GM12878 (cell line): ENCODE data around the gene MGAT4B. TPM values are rescaled to one million over a fixed set of nuclear protein-coding genes. Genes with fewer than 3 reads are reported as not detected.

Source experiments
- ATAC-seq: fragments of 200-7000 bp; cut with Tn5 transposase; 3 replicates; pipeline ENCODE4 v1.9.1; 2020; ENCODE audit warnings: mild to moderate bottlenecking, moderate library complexity
- BruUV-seq: library from RNA; stranded (reverse); fragments of 400-500 nt; replicated peaks from 2 replicates; lab custom pipeline; 2021; lab: Mats Ljungman, UMichigan
- CTCF ChIA-PET: fragments of 300-600 bp; sonication (Branson Sonifier 250); formaldehyde crosslinking; extraction: SDS; loops from one replicate; lab custom pipeline; 2021; ENCODE audit warnings: inconsistent platforms; lab: Yijun Ruan, JAX
- POLR2A ChIA-PET: fragments of 350-600 bp; formaldehyde crosslinking; extraction: SDS; loops from one replicate; lab custom pipeline; 2021; ENCODE audit warnings: inconsistent platforms; lab: Charles Lee
- RAD21 ChIA-PET: fragments of 300-600 bp; sonication (Branson Sonifier 250); formaldehyde crosslinking; loops from one replicate; lab custom pipeline; 2023; ENCODE audit warnings: antibody characterized with exemption; ENCODE audit not compliant: unreplicated experiment; lab: Charles Lee
- SMC1A ChIA-PET: fragments of 300-600 bp; sonication (Branson Sonifier 250); formaldehyde crosslinking; loops from one replicate; lab custom pipeline; 2023; ENCODE audit not compliant: unreplicated experiment, uncharacterized antibody; lab: Charles Lee
- DNase-seq: peaks from one replicate; pipeline ENCODE4 v3.0.0-alpha.2; 2011; ENCODE audit warnings: low read depth, low spot score
- FAIRE-seq: peaks from 3 replicates; lab custom pipeline; 2011; peaks lifted over from hg19 to GRCh38; lab: Jason Lieb, UNC
- H2AFZ ChIP-seq: 2 replicates; pipeline ENCODE4 v1.6.0; 2011; ENCODE audit warnings: low read depth, low read length, control low read depth; ENCODE audit not compliant: control insufficient read depth
- H3K27ac ChIP-seq: 2 replicates; pipeline ENCODE4 v1.5.1; 2011; ENCODE audit warnings: control low read depth; ENCODE audit not compliant: control insufficient read depth, insufficient read depth
- H3K27me3 ChIP-seq, 2 experiments: replicated peaks in 1 of 2; 2 replicates each; pipeline versions ENCODE4 v1.6.0 to v1.6.1; 2011; ENCODE audit warnings: low read length in 1 of 2; ENCODE audit not compliant: control insufficient read depth in 2 of 2, insufficient read depth in 2 of 2
- H3K36me3 ChIP-seq, 2 experiments: 2 replicates each; pipeline ENCODE4 v1.5.1; 2011; ENCODE audit warnings: low read length in 1 of 2; ENCODE audit not compliant: control insufficient read depth in 2 of 2, insufficient read depth in 2 of 2
- H3K4me1 ChIP-seq: 2 replicates; pipeline ENCODE4 v1.6.1; 2011; ENCODE audit warnings: mild to moderate bottlenecking, low read length, moderate library complexity, mixed read lengths; ENCODE audit not compliant: control insufficient read depth, insufficient read depth
- H3K4me2 ChIP-seq: 2 replicates; pipeline ENCODE4 v1.6.0; 2011; ENCODE audit warnings: control low read depth; ENCODE audit not compliant: control insufficient read depth, insufficient read depth
- H3K4me3 ChIP-seq: fragments of 200-600 bp; sonication (generic); 2 replicates; pipeline ENCODE4 v1.5.1; 2016
- H3K79me2 ChIP-seq: 2 replicates; pipeline ENCODE4 v1.6.0; 2011; ENCODE audit warnings: low read length; ENCODE audit not compliant: control insufficient read depth, insufficient read depth
- H3K9ac ChIP-seq: 2 replicates; pipeline ENCODE4 v1.8.0; 2011; ENCODE audit warnings: low read length, control low read depth, mixed read lengths; ENCODE audit not compliant: control insufficient read depth, insufficient read depth
- H3K9me3 ChIP-seq: replicated peaks from 3 replicates; pipeline ENCODE4 v1.5.1; 2011; ENCODE audit warnings: mild to moderate bottlenecking, low read length; ENCODE audit not compliant: control insufficient read depth, insufficient read depth
- H4K20me1 ChIP-seq: 2 replicates; pipeline ENCODE4 v1.6.0; 2011; ENCODE audit not compliant: control insufficient read depth, insufficient read depth
- ATF7 ChIP-seq: fragments of 450-650 bp; IDR thresholded peaks from 2 replicates; pipeline ENCODE4 v1.6.1; 2016; ENCODE audit warnings: low read depth, mild to moderate bottlenecking
- BMI1 ChIP-seq: fragments of 450-650 bp; IDR thresholded peaks from 2 replicates; pipeline ENCODE4 v1.6.1; 2016; ENCODE audit warnings: mild to moderate bottlenecking, moderate library complexity, borderline replicate concordance
- MTA2 ChIP-seq: fragments of 450-650 bp; IDR thresholded peaks from 2 replicates; pipeline ENCODE4 v1.6.1; 2016; ENCODE audit warnings: low read depth, mild to moderate bottlenecking, moderate library complexity
- MYC ChIP-seq: IDR thresholded peaks from 2 replicates; pipeline ENCODE4 v1.6.1; 2011; ENCODE audit warnings: mild to moderate bottlenecking, low read length, moderate library complexity, inconsistent platforms; ENCODE audit not compliant: insufficient read depth, insufficient replicate concordance, insufficient read length, severe bottlenecking
- RB1 ChIP-seq: fragments of 450-650 bp; formaldehyde crosslinking; IDR thresholded peaks from 2 replicates; pipeline ENCODE4 v1.6.1; 2017; ENCODE audit warnings: mild to moderate bottlenecking, borderline replicate concordance
- RUNX3 ChIP-seq: IDR thresholded peaks from 2 replicates; pipeline ENCODE4 v1.6.1; 2012; ENCODE audit warnings: low read length, inconsistent platforms
- SIX5 ChIP-seq: IDR thresholded peaks from 2 replicates; pipeline ENCODE4 v1.6.1; 2011; ENCODE audit warnings: mild to moderate bottlenecking, low read depth, low read length, moderate library complexity; ENCODE audit not compliant: severe bottlenecking
- SUPT20H ChIP-seq: IDR thresholded peaks from 2 replicates; pipeline ENCODE4 v1.6.1; 2011; ENCODE audit warnings: low read depth, mild to moderate bottlenecking, low read length, moderate library complexity, borderline replicate concordance; ENCODE audit not compliant: control insufficient read depth
- ZNF207 ChIP-seq: fragments of 450-650 bp; IDR thresholded peaks from 2 replicates; pipeline ENCODE4 v1.6.1; 2014; ENCODE audit warnings: antibody characterized with exemption, mild to moderate bottlenecking, borderline replicate concordance
- WGBS: methylation state at CpG from one replicate; pipeline ENCODE4 v1.1.6; 2016; ENCODE audit warnings: low lambda C conversion rate; ENCODE audit not compliant: insufficient replicate concordance, insufficient coverage; ENCODE audit errors: missing lambda C conversion rate; 5-methylcytosine and 5-hydroxymethylcytosine counted together
- in situ Hi-C: fragments of 300-500 bp; cut with MboI; formaldehyde crosslinking; loops from 9 replicates; pipeline ENCODE4 v1.14.3; 2018; ENCODE audit warnings: mixed read lengths
- intact Hi-C: fragments of 100-400 bp; cut with micrococcal nuclease; formaldehyde crosslinking; loops from one replicate; pipeline ENCODE4 v1.14.2; 2022; ENCODE audit not compliant: unreplicated experiment
- polyA plus RNA-seq, 11 experiments: library from polyadenylated mRNA; depleted of rRNA in 4 of 11; unstranded in 6 of 11; stranded (reverse) in 5 of 11; fragments of >200 nt; fragmentation: Nextera tagmentation in 4 of 11; fragmentation: Illumina TruSeq in 1 of 11; extraction: Ambion mirVana in 4 of 11; extraction: Trizol in 1 of 11; gene quantifications; 1 replicate in 1 of 11; 2 replicates in 10 of 11; pipeline versions ENCODE4 v1.2.1 to v1.2.3, GENCODE V29; 2011 to 2016; ENCODE audit warnings: inconsistent platforms in 2 of 11, missing spikeins in 2 of 11, low read depth in 1 of 11
- total RNA-seq, 4 experiments: library from RNA; depleted of rRNA in 3 of 4; stranded (reverse); fragments of >200 nt in 3 of 4; fragmentation: Illumina TruSeq in 1 of 4; extraction: Trizol in 1 of 4; gene quantifications; 2 replicates each; pipeline versions ENCODE4 v1.2.1 to v1.2.3, GENCODE V29; 2013 to 2021
- TF ChIP-seq, protein P1 (sequence below), 3 experiments: IDR thresholded peaks in 2 of 3; conservative IDR thresholded peaks in 1 of 3; 2 replicates each; pipeline ENCODE4 v1.5.1; 2011; ENCODE audit warnings: low read depth in 3 of 3, low read length in 3 of 3, mild to moderate bottlenecking in 3 of 3, control low read depth in 2 of 3, moderate library complexity in 2 of 3, inconsistent platforms in 1 of 3, mixed read lengths in 1 of 3; ENCODE audit not compliant: control insufficient read depth in 2 of 3, insufficient read depth in 1 of 3; ENCODE audit errors: extremely low read depth in 1 of 3
- TF ChIP-seq, protein P2 (sequence below): fragments of 450-650 bp; IDR thresholded peaks from 2 replicates; pipeline ENCODE4 v1.6.1; 2014; ENCODE audit warnings: mild to moderate bottlenecking
- TF ChIP-seq, protein P3 (sequence below): IDR thresholded peaks from 2 replicates; pipeline ENCODE4 v1.6.1; 2012; ENCODE audit warnings: improper control_type of control experiment, low read depth, low read length; ENCODE audit not compliant: insufficient replicate concordance
- TF ChIP-seq, protein P4 (sequence below): fragments of 150-350 bp; IDR thresholded peaks from 2 replicates; pipeline ENCODE4 v1.6.1; 2014; ENCODE audit warnings: mild to moderate bottlenecking, low read depth, low read length

Gene MGAT4B
- total and polyA plus RNA-seq, 10 of the 15 experiments (the other 5 are each of a cell fraction or from before 2014, with no cell fraction given): 0.60 to 82.5 (median 34.4) TPM; not detected in 1

DNA sequence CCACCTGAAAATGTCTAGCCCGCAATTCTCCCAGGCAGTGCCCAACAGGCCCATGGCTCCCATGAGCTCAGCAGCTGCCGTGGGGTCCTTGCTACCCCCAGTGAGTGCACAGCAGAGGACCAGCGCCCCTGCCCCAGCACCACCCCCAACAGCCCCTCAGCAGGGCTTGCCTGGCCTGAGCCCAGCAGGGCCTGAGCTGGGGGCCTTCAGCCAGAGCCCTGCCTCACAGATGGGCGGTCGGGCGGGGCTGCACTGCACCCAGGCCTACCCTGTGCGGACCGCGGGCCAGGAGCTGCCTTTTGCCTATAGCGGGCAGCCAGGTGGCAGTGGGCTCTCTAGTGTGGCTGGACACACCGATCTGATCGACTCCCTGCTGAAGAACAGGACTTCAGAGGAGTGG, 32.2 kb downstream of the MGAT4B start:
- no peak overlapping the region for H3K4me2 ChIP-seq
- H3K9ac ChIP-seq: no peak overlapping the region
- no peak overlapping the region for H3K4me3 ChIP-seq
- H2AFZ ChIP-seq: no peak overlapping the region
- 96% methylated on average over 12 of the region's 12 CpGs for WGBS
- no peaks in the 10 kb centered on the region for H3K27me3 ChIP-seq
- H3K9me3 ChIP-seq: no peaks in the 10 kb centered on the region
- CTCF ChIA-PET: no interaction called here
- no peak for ATAC-seq
- BruUV-seq: no TSS peak
- H4K20me1 ChIP-seq: no peaks in the 10 kb centered on the region
- POLR2A ChIA-PET: no interaction called here
- in situ Hi-C loops: no loop called here
- H3K4me1 ChIP-seq: no peaks in the 10 kb centered on the region
- no peak for DNase-seq
- H3K36me3 ChIP-seq: peaks cover 12 to 31% of the 10 kb centered on the region in 2 experiments
- no peaks in the 10 kb centered on the region for H3K79me2 ChIP-seq
- FAIRE-seq: no peak
- RAD21 ChIA-PET: no interaction called here
- intact Hi-C loops: no loop called here
- H3K27ac ChIP-seq: no peak overlapping the region
- SMC1A ChIA-PET: no interaction called here
- TF ChIP-seq RUNX3: no peak
- no peak for TF ChIP-seq MTA2
- TF ChIP-seq, protein P1, sequence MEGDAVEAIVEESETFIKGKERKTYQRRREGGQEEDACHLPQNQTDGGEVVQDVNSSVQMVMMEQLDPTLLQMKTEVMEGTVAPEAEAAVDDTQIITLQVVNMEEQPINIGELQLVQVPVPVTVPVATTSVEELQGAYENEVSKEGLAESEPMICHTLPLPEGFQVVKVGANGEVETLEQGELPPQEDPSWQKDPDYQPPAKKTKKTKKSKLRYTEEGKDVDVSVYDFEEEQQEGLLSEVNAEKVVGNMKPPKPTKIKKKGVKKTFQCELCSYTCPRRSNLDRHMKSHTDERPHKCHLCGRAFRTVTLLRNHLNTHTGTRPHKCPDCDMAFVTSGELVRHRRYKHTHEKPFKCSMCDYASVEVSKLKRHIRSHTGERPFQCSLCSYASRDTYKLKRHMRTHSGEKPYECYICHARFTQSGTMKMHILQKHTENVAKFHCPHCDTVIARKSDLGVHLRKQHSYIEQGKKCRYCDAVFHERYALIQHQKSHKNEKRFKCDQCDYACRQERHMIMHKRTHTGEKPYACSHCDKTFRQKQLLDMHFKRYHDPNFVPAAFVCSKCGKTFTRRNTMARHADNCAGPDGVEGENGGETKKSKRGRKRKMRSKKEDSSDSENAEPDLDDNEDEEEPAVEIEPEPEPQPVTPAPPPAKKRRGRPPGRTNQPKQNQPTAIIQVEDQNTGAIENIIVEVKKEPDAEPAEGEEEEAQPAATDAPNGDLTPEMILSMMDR (IDR thresholded peaks at IDR 0.05 in 2 of 3, conservative IDR thresholded peaks at IDR 0.05 in 1 of 3; ENCODE audit: control insufficient read depth in 2 of 3, extremely low read depth in 1 of 3, insufficient read depth in 1 of 3, low read depth in 3 of 3, low read length in 3 of 3): no peak
- TF ChIP-seq, protein P2, sequence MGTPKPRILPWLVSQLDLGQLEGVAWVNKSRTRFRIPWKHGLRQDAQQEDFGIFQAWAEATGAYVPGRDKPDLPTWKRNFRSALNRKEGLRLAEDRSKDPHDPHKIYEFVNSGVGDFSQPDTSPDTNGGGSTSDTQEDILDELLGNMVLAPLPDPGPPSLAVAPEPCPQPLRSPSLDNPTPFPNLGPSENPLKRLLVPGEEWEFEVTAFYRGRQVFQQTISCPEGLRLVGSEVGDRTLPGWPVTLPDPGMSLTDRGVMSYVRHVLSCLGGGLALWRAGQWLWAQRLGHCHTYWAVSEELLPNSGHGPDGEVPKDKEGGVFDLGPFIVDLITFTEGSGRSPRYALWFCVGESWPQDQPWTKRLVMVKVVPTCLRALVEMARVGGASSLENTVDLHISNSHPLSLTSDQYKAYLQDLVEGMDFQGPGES: no peak
- TF ChIP-seq SIX5: no peak
- TF ChIP-seq SUPT20H: no peak
- TF ChIP-seq, protein P3, sequence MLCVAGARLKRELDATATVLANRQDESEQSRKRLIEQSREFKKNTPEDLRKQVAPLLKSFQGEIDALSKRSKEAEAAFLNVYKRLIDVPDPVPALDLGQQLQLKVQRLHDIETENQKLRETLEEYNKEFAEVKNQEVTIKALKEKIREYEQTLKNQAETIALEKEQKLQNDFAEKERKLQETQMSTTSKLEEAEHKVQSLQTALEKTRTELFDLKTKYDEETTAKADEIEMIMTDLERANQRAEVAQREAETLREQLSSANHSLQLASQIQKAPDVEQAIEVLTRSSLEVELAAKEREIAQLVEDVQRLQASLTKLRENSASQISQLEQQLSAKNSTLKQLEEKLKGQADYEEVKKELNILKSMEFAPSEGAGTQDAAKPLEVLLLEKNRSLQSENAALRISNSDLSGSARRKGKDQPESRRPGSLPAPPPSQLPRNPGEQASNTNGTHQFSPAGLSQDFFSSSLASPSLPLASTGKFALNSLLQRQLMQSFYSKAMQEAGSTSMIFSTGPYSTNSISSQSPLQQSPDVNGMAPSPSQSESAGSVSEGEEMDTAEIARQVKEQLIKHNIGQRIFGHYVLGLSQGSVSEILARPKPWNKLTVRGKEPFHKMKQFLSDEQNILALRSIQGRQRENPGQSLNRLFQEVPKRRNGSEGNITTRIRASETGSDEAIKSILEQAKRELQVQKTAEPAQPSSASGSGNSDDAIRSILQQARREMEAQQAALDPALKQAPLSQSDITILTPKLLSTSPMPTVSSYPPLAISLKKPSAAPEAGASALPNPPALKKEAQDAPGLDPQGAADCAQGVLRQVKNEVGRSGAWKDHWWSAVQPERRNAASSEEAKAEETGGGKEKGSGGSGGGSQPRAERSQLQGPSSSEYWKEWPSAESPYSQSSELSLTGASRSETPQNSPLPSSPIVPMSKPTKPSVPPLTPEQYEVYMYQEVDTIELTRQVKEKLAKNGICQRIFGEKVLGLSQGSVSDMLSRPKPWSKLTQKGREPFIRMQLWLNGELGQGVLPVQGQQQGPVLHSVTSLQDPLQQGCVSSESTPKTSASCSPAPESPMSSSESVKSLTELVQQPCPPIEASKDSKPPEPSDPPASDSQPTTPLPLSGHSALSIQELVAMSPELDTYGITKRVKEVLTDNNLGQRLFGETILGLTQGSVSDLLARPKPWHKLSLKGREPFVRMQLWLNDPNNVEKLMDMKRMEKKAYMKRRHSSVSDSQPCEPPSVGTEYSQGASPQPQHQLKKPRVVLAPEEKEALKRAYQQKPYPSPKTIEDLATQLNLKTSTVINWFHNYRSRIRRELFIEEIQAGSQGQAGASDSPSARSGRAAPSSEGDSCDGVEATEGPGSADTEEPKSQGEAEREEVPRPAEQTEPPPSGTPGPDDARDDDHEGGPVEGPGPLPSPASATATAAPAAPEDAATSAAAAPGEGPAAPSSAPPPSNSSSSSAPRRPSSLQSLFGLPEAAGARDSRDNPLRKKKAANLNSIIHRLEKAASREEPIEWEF: no peak
- TF ChIP-seq MYC: no peak
- TF ChIP-seq ATF7: no peak
- TF ChIP-seq BMI1: no peak
- TF ChIP-seq, protein P4, sequence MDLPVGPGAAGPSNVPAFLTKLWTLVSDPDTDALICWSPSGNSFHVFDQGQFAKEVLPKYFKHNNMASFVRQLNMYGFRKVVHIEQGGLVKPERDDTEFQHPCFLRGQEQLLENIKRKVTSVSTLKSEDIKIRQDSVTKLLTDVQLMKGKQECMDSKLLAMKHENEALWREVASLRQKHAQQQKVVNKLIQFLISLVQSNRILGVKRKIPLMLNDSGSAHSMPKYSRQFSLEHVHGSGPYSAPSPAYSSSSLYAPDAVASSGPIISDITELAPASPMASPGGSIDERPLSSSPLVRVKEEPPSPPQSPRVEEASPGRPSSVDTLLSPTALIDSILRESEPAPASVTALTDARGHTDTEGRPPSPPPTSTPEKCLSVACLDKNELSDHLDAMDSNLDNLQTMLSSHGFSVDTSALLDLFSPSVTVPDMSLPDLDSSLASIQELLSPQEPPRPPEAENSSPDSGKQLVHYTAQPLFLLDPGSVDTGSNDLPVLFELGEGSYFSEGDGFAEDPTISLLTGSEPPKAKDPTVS: no peak
- no peak for TF ChIP-seq RB1
- no peak for TF ChIP-seq ZNF207
